PFSK-1 (cell line): ENCODE measurements around the gene RHO.

Experiments
- FOXP2 ChIP-seq: optimal IDR thresholded peaks from 2 replicates; pipeline ENCODE3; 2011; ENCODE audit warnings: borderline replicate concordance, control low read depth, inconsistent platforms; ENCODE audit not compliant: insufficient read depth; ENCODE audit errors: extremely low read length, extremely low read depth
- POLR2AphosphoS5 ChIP-seq: IDR thresholded peaks from 2 replicates; pipeline ENCODE4 v1.6.1; 2012; ENCODE audit warnings: low read depth, mild to moderate bottlenecking, control low read depth, low read length, moderate library complexity
- REST ChIP-seq, 2 experiments: IDR thresholded peaks; 2 replicates each; pipeline versions ENCODE4 v1.6.1 to v1.8.0; 2011 to 2012; ENCODE audit warnings: low read depth in 2 of 2, low read length in 2 of 2, control low read depth in 1 of 2, inconsistent platforms in 1 of 2, mild to moderate bottlenecking in 1 of 2, moderate library complexity in 1 of 2; ENCODE audit not compliant: insufficient read depth in 1 of 2
- SIN3A ChIP-seq: IDR thresholded peaks from 2 replicates; pipeline ENCODE4 v1.6.1; 2012; ENCODE audit warnings: mild to moderate bottlenecking, low read length, moderate library complexity, borderline replicate concordance; ENCODE audit not compliant: insufficient read depth
- TAF1 ChIP-seq: IDR thresholded peaks from 2 replicates; pipeline ENCODE4 v1.6.1; 2012; ENCODE audit warnings: low read length, control low read depth, borderline replicate concordance; ENCODE audit not compliant: insufficient read depth

The RHO gene

GRCh38 chr3:129565902-129566301 lies 37.5 kb downstream of the RHO start:
- TF ChIP-seq TAF1 (no peak), FOXP2 (no peak), REST (IDR thresholded peaks at IDR 0.05; ENCODE audit: insufficient read depth in 1 of 2, low read depth in 2 of 2, low read length in 2 of 2) (no peak), POLR2AphosphoS5 (no peak), SIN3A (no peak)

- TF ChIP-seq TAF1 (no peak), SIN3A (no peak), FOXP2 (no peak), REST (IDR thresholded peaks at IDR 0.05; ENCODE audit: insufficient read depth in 1 of 2, low read depth in 2 of 2, low read length in 2 of 2) (no peak), POLR2AphosphoS5 (no peak)
Measured at GRCh38 chr3:129567176-129567705, 38.8 kb downstream of the RHO start.

GRCh38 chr3:129567939-129568338 lies 39.5 kb downstream of the RHO start:
- TF ChIP-seq FOXP2 (no peak), SIN3A (no peak), REST (IDR thresholded peaks at IDR 0.05; ENCODE audit: insufficient read depth in 1 of 2, low read depth in 2 of 2, low read length in 2 of 2) (no peak), POLR2AphosphoS5 (no peak), TAF1 (no peak)

GRCh38 chr3:129569856-129570255 lies 41.4 kb downstream of the RHO start:
- no peak for TF ChIP-seq REST (IDR thresholded peaks at IDR 0.05; ENCODE audit: insufficient read depth in 1 of 2, low read depth in 2 of 2, low read length in 2 of 2)
- no peak for TF ChIP-seq SIN3A
- no peak for TF ChIP-seq POLR2AphosphoS5
- TF ChIP-seq TAF1 = no peak
- TF ChIP-seq FOXP2 = no peak

- no peak for TF ChIP-seq FOXP2
- TF ChIP-seq TAF1 = no peak
- TF ChIP-seq POLR2AphosphoS5 = no peak
- TF ChIP-seq REST (IDR thresholded peaks at IDR 0.05; ENCODE audit: insufficient read depth in 1 of 2, low read depth in 2 of 2, low read length in 2 of 2) = no peak
- no peak for TF ChIP-seq SIN3A
Measured at GRCh38 chr3:129571605-129572547, 43.4 kb downstream of the RHO start.
